GM21528 (cell line): Measurements from ENCODE around the gene B3GAT3.
"Not testable (repeated sequence)": the region's sequence is repeated elsewhere in the genome, so short reads cannot be mapped to it uniquely, and the experiment has no call there.

Experiments
- ATAC-seq: cut with Tn5 transposase; IDR thresholded peaks from one replicate; pipeline ENCODE4 v1.9.1; 2021; ENCODE audit warnings: mild to moderate bottlenecking, moderate library complexity; ENCODE audit not compliant: unreplicated experiment, low FRiP score

B3GAT3 gene

GRCh38 chr11:62621567-62622470, at the start of gene B3GAT3:
Gene B3GAT3 (minus strand): TSS chr11:62621986. CDS start chr11:62621947, 39 bp downstream.
- ATAC-seq, result peak; percentile 85

- no peak for ATAC-seq
Observed at GRCh38 chr11:62671236-62671607, 49.4 kb upstream of the B3GAT3 start.

DNA sequence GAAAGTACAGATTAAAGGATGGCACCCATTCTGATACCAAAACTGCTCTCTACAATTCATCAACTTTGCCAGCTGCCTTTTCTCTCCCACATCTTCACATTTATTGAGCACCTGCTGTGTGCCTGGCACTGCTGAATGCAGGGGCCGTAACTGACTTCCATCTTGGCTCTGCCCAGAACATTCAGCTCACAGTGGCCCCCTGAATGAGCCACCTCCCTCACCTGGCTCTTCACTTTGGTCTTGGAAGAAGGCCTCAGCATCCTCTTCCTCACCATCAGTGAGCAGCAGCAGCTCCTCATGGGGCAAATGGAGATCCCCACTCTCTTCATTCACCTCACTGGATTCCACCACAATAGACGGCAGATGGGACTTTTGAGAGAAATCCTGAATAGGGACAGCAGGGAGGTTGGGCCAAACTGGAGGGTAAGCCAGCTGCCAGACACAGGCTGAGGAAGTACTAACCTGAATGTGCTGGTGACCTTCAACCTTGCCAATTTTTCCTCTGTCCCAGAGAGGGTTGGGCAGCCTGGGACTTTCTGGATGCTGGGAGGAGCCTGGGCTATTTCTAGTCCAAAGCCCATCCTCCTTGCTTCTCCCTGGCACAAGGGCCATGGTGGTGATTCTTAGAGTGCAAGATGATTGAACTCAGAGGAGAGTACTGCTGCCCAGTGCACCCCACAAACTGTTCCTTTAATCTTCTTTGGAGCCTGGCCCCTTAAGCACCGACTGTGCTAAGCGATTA, 47.8 kb upstream of the B3GAT3 start:
- no peak for ATAC-seq

- no peak for ATAC-seq
Observed at GRCh38 chr11:62667460-62667859, 45.7 kb upstream of the B3GAT3 start.

- no peak for ATAC-seq
Observed at GRCh38 chr11:62666259-62666926, 44.6 kb upstream of the B3GAT3 start.

DNA sequence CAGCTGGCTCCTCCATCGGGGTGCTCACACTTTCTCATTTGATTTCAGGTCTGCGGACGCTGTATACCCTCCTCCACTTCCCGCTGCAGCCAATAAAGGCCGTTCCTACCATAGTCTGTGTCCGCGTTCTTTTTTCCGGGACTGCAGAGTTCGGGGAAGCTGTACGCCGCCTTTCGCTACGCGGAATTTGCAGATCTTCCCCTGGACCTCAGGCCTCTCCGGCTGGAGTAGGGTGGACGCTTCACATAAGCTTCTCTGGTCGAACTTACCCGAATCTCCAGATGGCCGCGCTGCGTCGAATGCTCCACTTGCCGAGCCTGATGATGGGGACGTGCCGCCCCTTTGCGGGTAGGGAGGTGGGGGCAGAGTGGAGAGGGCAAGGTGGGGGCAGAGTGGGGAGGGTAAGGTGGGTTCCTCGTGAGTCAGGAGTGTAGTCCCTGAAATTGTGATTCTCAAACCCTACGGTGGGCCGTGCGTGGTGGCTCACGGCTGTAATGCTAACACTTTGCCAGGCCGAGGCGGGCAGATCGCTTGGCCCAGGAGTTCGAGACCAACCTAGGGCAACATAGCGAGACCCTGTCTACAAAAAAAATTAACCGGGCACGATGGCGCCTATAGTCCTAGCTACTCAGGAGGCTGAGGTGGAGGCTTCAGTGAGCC, 43.9 kb upstream of the B3GAT3 start:
- peak; percentile 23 for ATAC-seq

DNA sequence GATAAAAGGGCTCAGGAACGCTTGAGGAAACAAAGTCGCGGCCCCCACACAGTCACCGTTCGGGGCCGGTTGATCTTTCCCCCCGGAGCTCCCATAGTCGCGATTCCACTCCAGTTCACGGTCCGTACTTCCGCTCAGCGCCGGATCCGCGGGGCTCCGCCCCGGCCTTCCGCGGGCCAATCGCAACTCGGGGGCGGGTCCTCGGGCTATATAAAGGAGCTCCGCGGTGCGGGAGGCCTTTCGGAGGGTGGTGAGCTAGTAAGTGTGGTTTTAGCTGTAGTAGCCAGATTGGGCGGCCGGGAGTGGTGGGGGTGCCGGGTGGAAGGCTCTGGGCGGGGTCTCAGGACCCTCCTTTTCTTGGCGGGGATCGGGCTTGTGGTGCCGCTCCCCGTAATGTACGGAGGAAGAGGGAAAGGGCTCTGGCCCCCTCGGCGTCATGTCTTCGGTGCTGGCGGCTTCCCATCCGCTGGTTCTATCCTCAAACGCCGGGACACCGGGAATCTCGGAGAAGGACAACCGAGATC, 43.4 kb upstream of the B3GAT3 start, which contains the start of the genes C11orf98 and CSKMT:
C11orf98 (minus strand) TSS at position 136 of the 524 bp plus-strand sequence; CDS start at position 95, 41 bp downstream.
CSKMT (plus strand) TSS at position 238 of the 524 bp plus-strand sequence. CDS start 568 bp downstream, outside the sequence.
- ATAC-seq, result peak; percentile 79

DNA sequence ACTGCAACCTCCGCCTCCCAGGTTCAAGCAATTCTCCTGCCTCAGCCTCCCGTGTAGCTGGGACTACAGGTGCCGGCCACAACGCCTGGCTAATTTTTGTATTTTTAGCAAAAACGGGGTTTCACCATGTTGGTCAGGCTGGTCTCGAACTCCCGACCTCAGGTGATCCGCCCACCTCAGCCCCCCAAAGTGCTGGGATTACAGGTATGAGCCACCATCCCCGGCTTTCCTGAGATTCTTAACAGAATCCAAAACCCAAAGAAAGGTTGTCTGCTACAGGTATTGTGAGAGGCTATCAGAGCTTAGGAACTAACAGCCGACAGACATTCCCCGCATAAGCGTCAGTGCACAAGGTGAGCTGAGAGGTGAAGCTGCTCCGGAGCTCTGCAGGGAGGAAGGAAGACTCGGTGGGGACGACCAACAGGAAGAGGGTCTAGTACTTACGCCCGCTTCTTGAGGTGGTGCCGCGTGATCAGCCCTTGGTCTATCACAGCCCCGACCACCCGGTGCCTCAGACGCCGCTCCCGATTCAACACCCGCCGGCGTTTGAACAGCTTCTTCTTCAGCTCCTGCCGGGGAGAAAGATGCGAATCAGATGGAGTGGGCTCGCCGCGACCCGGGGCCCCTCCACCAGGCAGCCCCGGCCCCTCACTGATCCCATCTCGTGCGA, 42.8 kb upstream of the B3GAT3 start:
- peak; percentile 27 for ATAC-seq

DNA sequence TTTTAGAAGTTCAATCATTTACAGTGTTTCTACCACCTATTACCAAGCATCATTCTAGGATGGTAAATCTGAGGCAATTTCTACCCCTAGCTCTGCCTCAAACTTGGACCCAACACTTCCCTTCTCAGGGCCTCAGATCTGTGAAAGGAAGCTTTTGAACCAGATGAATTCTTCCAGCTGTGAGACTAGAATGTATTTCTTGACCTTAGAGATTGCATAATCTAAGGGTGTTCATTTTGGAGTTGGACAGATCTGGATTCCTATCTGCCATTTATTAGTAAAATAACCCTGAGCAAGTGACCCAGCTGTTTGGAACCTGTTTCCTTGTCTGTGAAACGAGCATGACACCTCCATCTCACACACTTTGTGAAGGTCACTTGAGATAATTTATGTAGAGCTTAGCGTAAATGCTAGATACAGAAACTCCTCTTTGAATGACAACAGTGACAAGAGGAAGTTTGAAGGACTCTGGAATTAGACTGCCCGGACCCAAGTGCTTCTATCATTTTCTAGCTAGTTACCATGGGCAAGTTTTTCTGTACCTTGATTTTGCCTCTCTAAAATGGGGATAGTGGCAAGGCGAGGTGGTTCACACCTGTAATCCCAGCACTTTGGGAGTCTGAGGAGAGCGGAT, 35.1 kb upstream of the B3GAT3 start:
- no peak for ATAC-seq

GRCh38 chr11:62654297-62654696, 32.5 kb upstream of the B3GAT3 start:
- ATAC-seq, result no peak

- peak; percentile 5 for ATAC-seq
Observed at GRCh38 chr11:62652161-62653006, 30.6 kb upstream of the B3GAT3 start.

DNA sequence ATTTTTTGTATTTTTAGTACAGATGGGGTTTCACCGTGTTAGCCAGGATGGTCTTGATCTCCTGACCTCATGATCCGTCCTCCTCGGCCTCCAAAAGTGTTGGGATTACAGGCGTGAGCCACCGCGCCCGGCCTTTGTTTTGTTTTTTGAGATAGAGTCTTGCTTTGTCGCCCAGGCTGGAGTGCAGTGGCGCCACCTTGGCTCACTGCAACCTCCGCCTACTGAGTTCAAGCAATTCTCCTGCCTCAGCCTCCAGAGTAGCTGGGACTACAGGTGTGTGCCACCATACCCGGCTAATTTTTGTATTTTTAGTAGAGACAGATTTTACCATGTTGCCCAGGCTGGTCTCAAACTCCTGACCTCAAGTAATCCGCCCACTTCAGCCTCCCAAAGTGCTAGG, 28.5 kb upstream of the B3GAT3 start:
- ATAC-seq, result not testable (repeated sequence)

DNA sequence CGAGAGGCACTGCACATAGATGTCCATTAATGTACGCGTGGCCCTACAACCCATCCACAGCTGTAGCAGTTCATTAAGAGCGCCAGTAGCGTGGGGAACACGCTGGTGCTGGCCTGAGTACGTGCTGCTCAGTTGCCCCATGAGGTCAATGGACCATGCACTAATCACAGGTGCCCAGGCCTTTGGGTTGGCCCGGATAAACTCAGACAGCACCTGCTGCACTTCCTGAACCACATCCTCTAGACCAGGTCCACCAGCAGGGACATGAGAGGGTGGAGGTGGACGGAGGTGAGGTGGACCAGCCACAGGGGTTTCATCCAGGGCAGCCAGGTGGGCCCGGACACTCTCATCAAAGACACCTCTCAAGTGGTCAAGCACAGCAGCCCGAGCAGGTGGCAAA, 27.7 kb upstream of the B3GAT3 start:
- no peak for ATAC-seq

DNA sequence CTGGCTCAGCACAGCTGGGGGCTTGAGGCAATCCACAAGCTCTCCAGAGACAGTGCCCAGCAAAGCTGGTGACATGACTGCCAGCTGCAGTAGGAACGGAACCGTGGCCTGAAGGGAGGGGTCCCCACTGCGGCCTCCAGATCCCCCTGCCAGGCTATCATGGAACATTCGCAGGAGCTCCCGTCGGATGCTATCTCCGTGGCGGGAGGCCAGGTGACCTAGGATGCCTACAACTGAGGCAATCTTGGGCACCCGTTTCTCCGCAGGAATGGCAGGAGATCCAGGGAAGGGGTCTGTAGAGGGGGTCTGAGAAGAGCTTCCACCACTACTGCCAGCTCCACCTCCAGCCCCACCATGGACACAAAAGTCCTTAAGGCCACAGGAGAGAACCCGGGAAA, 27.2 kb upstream of the B3GAT3 start:
- no peak for ATAC-seq

DNA sequence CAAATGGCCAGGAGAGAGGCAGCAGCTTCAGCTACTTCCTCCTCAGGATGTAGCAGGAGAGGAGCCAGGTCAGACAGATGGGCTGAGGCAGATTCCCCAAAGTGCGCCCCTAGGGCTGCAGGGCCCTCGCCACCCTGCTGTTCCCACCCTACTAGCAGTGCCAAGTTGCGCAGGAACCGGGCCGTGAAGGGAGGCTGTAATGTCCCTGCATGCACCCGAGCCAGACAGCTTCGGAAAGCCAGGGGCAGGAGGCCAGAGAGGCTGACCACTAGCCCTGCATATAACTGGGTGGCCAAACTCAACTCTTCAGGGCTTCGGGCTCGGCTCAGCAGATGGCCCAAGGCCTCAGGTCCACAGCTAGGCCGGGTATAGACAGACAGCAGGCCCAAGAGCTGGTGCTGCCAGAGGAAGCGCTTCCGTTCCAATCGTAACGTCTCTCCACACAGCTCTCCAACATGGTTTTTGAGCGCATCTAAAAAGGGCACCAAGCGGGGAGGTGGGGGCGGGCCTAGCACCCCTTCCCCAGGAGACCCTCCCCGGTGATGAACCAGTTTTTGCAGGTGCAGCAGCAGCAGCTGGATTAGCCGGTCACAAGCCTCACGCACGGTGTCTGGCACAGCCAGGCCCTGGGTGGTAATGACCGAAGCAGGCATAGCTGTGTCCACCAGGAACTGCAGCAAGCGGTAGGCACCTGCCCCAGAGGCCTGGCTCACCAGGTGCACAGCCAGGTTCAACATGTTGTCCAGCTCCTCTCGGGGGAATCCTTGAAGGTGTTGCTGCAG, 26.6 kb upstream of the B3GAT3 start:
- ATAC-seq, result no peak

DNA sequence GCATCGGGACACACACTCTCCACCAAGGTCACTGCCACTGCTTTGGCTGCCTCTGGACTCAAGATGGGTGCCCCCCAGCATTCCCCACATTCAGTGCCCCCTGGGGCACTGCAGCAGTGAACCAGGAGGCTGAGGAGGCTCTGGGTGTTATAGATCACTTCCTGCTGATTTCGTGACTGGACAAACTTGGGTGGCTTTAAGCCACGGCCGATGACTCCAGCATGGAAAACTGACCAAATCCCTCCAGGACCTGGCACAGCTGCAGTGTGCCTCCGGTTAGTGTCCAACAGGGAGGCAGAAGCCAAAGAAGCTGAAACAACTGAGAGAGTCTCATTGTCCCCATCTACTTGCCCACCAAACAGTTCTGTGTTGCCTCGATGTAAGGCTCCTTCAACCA, 25.8 kb upstream of the B3GAT3 start:
- no peak for ATAC-seq

DNA sequence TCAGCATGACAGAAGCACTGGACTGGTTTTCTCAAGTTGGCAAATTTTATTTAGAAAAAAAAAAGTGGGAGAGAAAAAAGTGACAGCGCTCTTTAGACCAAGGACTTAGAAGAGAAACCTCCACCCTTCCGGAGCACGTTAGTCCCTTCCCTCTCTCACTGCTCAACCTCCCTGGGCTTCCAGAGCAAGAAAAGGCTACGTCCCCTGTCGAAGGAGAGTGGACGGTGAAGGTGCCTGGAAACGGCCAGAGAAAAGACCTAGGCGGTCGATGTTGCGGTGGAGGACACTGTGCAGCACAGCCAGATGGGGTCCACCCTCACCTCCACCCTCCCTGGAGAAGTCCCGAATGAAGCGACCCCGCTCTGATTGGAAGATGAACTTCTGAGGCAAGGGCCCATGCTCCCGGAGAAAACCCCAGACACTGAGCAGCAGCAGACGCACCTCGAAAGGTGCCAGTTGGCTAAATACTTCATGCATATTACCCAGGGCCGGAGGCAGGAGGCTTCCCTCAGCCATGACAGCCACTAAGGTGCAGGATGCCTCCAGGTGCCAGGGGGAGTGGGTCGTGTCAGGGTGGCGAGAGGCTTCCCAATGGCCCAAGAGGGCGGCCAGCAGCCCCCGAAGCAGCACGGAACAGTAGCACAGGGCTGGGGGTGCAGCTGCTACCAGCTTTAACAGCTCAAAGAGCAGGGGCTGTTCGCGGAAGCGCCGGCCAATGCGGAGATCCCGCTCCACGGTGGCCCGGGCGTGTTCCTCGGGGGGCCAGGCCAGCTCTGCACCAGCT, 25.2 kb upstream of the B3GAT3 start:
- ATAC-seq, result no peak
